ENCODE results near the gene SLIT1. TPM values are rescaled to one million over a fixed set of nuclear protein-coding genes. Genes with fewer than 3 reads are reported as not detected.

SLIT1 gene
- total and polyA plus RNA-seq, 2 of the 8 experiments (the other 6 are each of a cell fraction or from before 2014, with no cell fraction given), result 0.70 to 0.88 TPM

DNA sequence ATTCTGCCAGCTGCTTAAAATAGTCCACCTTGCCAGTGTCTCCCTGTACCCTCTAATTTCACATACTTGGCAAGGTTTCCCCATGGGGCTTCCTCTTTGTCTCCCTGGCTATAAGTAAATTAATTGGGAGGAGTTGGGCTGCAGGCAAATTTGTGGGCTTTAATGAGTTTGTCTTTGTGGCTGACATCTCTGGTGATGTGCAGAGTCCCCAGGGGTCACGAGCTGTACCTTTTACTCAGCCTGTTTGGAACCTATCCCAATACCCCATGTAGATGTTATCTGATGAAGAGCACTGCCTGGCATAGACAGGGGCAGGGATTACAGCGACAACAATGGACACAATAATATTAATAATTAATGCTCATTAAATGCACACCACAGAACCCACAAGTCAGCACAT lies 132.5 kb downstream of the SLIT1 start:
- H3K4me1 ChIP-seq (replicated peaks in 1 of 4; ENCODE audit: control insufficient read depth in 3 of 4, insufficient read depth in 4 of 4, low read length in 3 of 4), result 0 out of 7 replicates have a peak, but pooled peaks cover 0 to 2% (median 0%) of the 10 kb centered on the region in 4 experiments
- no peaks in the 10 kb centered on the region for H4K20me1 ChIP-seq (replicated peaks in 1 of 2; ENCODE audit: control insufficient read depth in 1 of 2, insufficient read depth in 2 of 2, low read length in 2 of 2)
- H2BK5ac ChIP-seq (ENCODE audit: low read depth, low read length), result no peak overlapping the region
- no peaks in the 10 kb centered on the region for H3K27me3 ChIP-seq (replicated peaks in 1 of 4; ENCODE audit: control insufficient read depth in 3 of 4, extremely low read depth in 1 of 4, insufficient read depth in 3 of 4, low read length in 3 of 4)
- H2BK20ac ChIP-seq (ENCODE audit: low read length), result no peak overlapping the region
- H3K27ac ChIP-seq (ENCODE audit: low read depth, low read length), result no peak overlapping the region
- H4K8ac ChIP-seq (ENCODE audit: extremely low read depth, insufficient read depth, low read length), result no peak overlapping the region
- H3K79me2 ChIP-seq (ENCODE audit: control insufficient read depth in 1 of 2, insufficient read depth in 2 of 2, low read length in 2 of 2), result no peaks in the 10 kb centered on the region
- H3K9ac ChIP-seq (replicated peaks in 1 of 4; ENCODE audit: extremely low read depth in 1 of 4, low read depth in 3 of 4, low read length in 3 of 4), result no peak overlapping the region
- H3K9me3 ChIP-seq (ENCODE audit: insufficient read depth in 2 of 2, low read depth in 1 of 2, low read length in 1 of 2), result no peaks in the 10 kb centered on the region
- WGBS, 2 experiments (ENCODE audit: extremely low coverage in 1 of 2, insufficient coverage in 1 of 2, insufficient read length in 1 of 2, insufficient replicate concordance in 2 of 2, low coverage in 1 of 2, low lambda C conversion rate in 2 of 2, missing lambda C conversion rate in 1 of 2), result 87% methylated on average over 2 of the region's 2 CpGs; no CpG with 5 or more reads in 1 of the 2 experiments
- H4K91ac ChIP-seq (replicated peaks; ENCODE audit: insufficient read length, low read length), result no peak overlapping the region
- H3K4me2 ChIP-seq (ENCODE audit: insufficient read depth in 1 of 2, low read depth in 2 of 2, low read length in 2 of 2), result no peak overlapping the region
- no peaks in the 10 kb centered on the region for H3K79me1 ChIP-seq (ENCODE audit: low read depth, low read length)
- CTCF ChIA-PET (ENCODE audit: partially characterized antibody), result interaction anchor here (1.0 to 1.7 kb wide), 6 partner anchors 14 to 28 kb away, joined by 3 to 7 read pairs (median 4); no protein-coding TSS in a partner anchor
- no peak overlapping the region for H4K5ac ChIP-seq (ENCODE audit: insufficient read length, low read depth, low read length)
- no peak overlapping the region for H3K18ac ChIP-seq (ENCODE audit: extremely low read depth, low read length)
- H3K36me3 ChIP-seq (ENCODE audit: control insufficient read depth in 2 of 4, insufficient read depth in 4 of 4, low read length in 3 of 4), result no peaks in the 10 kb centered on the region
- no peak overlapping the region for H3K14ac ChIP-seq (ENCODE audit: insufficient read length)
- H3K4me3 ChIP-seq (ENCODE audit: extremely low read depth in 1 of 4, insufficient read depth in 2 of 4, low read depth in 3 of 4, low read length in 4 of 4), result no peak overlapping the region
- no peak overlapping the region for H2AFZ ChIP-seq (ENCODE audit: low read length)
- H3K56ac ChIP-seq (replicated peaks; ENCODE audit: insufficient read length, low read depth, low read length), result no peak overlapping the region
- H3K23ac ChIP-seq (ENCODE audit: insufficient read length), result no peak overlapping the region
- FAIRE-seq (no peak), DNase-seq (ENCODE audit: low read depth in 1 of 2, low spot score in 2 of 2) (no peak)
- H2AK5ac ChIP-seq (ENCODE audit: low read depth, low read length), result no peak overlapping the region
- no peak overlapping the region for H3K4ac ChIP-seq (replicated peaks; ENCODE audit: insufficient read length, low read depth, low read length)
- POLR2A ChIA-PET (ENCODE audit: partially characterized antibody), result no interaction called here
- H2BK15ac ChIP-seq (ENCODE audit: low read length), result no peak overlapping the region
- no peaks in the 10 kb centered on the region for H3K23me2 ChIP-seq (ENCODE audit: low read depth, low read length)
- no peak overlapping the region for H2BK12ac ChIP-seq (ENCODE audit: low read depth, low read length)
- no peak overlapping the region for H2BK120ac ChIP-seq (replicated peaks; ENCODE audit: low read depth, low read length)
- no peak for TF ChIP-seq SP4 (IDR thresholded peaks at IDR 0.05; ENCODE audit: low read length)
- no peak for TF ChIP-seq GABPA (IDR thresholded peaks at IDR 0.05; ENCODE audit: borderline replicate concordance, insufficient read depth, low read length)
- no peak for TF ChIP-seq BCL11A (IDR thresholded peaks at IDR 0.05; ENCODE audit: low read depth in 2 of 2, low read length in 2 of 2)
- TF ChIP-seq, protein P1, sequence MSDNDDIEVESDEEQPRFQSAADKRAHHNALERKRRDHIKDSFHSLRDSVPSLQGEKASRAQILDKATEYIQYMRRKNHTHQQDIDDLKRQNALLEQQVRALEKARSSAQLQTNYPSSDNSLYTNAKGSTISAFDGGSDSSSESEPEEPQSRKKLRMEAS (IDR thresholded peaks at IDR 0.05), result no peak
- no peak for TF ChIP-seq HDAC2 (IDR thresholded peaks at IDR 0.05; ENCODE audit: borderline replicate concordance in 1 of 2, low read depth in 2 of 2, low read length in 2 of 2)
- TF ChIP-seq TAF1 (IDR thresholded peaks at IDR 0.05; ENCODE audit: low read depth, low read length), result no peak
- TF ChIP-seq SAP30 (IDR thresholded peaks at IDR 0.05; ENCODE audit: insufficient read depth, insufficient replicate concordance, low read length), result no peak
- TF ChIP-seq CEBPB (IDR thresholded peaks at IDR 0.05; ENCODE audit: low read depth, low read length), result no peak

Measured in H1 (cell line).